Measurements from ENCODE around the gene HOXC12. TPM values are rescaled to one million over a fixed set of nuclear protein-coding genes. Genes with fewer than 3 reads are reported as not detected.

The HOXC12 gene
- total RNA-seq, 1 experiment from 2014 or later: not detected

DNA sequence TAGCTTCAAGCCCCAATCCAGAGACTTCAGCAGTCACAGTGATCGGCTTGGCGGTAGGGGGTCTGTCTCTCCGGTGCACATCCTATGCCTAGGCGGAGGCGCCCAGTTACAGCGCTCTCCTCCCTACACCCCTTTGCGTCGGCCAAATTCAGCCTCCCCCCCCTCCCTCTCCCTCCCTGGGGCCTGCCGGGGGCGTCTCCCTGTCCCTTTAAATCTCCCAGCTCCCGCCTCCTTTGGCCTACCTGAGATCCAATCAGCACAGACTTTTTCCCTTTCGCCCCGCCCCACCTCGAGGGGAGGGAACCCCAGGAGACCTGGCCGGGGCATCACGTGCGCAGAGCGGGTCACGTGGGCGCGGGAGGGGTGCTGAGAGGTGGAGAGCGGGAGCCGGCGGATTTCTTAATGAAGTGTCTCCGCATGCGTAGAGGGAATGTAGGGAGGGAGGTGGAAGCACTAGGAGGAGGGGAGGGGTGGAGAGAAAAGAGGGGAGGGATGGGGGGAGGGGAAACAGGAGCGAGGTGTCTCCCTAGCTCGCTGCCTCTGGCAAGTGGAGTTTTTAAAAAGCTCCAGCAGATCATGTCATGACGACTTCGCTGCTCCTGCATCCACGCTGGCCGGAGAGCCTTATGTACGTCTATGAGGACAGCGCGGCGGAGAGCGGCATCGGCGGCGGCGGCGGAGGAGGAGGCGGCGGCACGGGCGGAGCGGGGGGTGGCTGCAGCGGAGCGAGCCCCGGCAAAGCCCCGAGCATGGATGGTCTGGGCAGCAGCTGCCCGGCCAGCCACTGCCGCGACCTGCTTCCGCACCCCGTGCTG, 16.2 kb upstream of the HOXC12 start, which contains the start of gene HOXC13:
TSS of gene HOXC13 (plus strand) at position 506 of the 815 bp plus-strand sequence. CDS start at position 582, 76 bp downstream.
- in situ Hi-C loops (cut with HindIII; ENCODE audit: low pct_unique_long_range_greater_than_20kb, low sequenced_read_pairs): no loop called here
- DNase-seq (ENCODE audit: low read depth, low spot score): peak; percentile 99

GRCh38 chr12:53939141-53940108, 15.3 kb upstream of the HOXC12 start:
- DNase-seq (ENCODE audit: low read depth, low spot score): no peak
- in situ Hi-C loops (cut with HindIII; ENCODE audit: low pct_unique_long_range_greater_than_20kb, low sequenced_read_pairs): no loop called here

GRCh38 chr12:53940443-53941014, 14.2 kb upstream of the HOXC12 start:
- in situ Hi-C loops (cut with HindIII; ENCODE audit: low pct_unique_long_range_greater_than_20kb, low sequenced_read_pairs): no loop called here
- no peak for DNase-seq (ENCODE audit: low read depth, low spot score)

DNA sequence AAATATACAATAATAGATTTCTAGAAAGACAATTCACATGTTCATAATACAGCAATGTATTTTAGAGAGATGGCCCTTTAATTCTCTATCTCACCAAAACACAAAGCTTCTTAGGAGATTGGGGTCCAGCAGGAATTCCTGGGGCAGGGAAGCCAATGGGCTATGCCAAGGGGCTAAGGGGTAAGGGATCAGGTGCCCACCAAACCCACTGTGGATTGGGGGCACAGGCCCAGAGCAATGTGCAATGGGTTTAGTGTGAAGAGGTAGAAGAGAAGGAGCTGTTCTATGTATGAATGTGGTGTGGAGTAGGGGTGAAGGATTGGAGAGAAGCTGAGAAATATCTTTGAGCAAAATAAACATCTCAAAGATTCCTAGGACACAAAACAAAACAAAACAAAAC, 13.5 kb upstream of the HOXC12 start:
- in situ Hi-C loops (cut with HindIII; ENCODE audit: low pct_unique_long_range_greater_than_20kb, low sequenced_read_pairs): no loop called here
- no peak for DNase-seq (ENCODE audit: low read depth, low spot score)

GRCh38 chr12:53941750-53942149, 13.0 kb upstream of the HOXC12 start:
- in situ Hi-C loops (cut with HindIII; ENCODE audit: low pct_unique_long_range_greater_than_20kb, low sequenced_read_pairs): no loop called here
- peak; percentile 1 for DNase-seq (ENCODE audit: low read depth, low spot score)

DNA sequence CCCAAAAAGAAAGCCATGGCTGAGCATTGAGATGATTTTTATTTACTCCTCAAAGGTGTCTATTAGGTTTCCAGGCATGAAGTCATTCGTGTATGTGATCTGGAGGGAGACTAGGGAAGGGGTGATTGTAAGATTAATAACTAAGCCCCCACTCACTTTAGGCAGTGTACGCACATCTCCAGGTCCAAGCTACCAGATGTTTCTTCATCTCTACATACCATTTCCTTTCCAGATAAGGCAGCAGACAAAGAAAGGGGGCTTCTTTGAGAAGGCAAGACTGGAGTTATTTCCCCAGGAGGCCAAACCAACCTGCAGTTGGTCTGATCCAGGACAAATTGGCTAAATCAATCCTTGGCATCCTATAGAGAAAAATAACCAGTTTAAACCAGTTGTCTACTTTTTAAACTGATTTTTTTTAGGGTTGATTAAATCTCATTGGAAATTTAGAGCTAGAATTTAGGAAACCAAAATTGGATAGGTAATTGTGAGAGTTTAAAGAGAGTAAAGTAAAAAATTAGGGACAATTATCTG, 12.2 kb upstream of the HOXC12 start:
- in situ Hi-C loops (cut with HindIII; ENCODE audit: low pct_unique_long_range_greater_than_20kb, low sequenced_read_pairs): no loop called here
- DNase-seq (ENCODE audit: low read depth, low spot score): no peak

- in situ Hi-C loops (cut with HindIII; ENCODE audit: low pct_unique_long_range_greater_than_20kb, low sequenced_read_pairs): no loop called here
- DNase-seq (ENCODE audit: low read depth, low spot score): no peak
Measured at GRCh38 chr12:53944209-53944608, 10.5 kb upstream of the HOXC12 start.

- in situ Hi-C loops (cut with HindIII; ENCODE audit: low pct_unique_long_range_greater_than_20kb, low sequenced_read_pairs): no loop called here
- DNase-seq (ENCODE audit: low read depth, low spot score): no peak
Measured at GRCh38 chr12:53944907-53945847, 9.5 kb upstream of the HOXC12 start.

GRCh38 chr12:53947743-53948142, 7.0 kb upstream of the HOXC12 start:
- no peak for DNase-seq (ENCODE audit: low read depth, low spot score)
- in situ Hi-C loops (cut with HindIII; ENCODE audit: low pct_unique_long_range_greater_than_20kb, low sequenced_read_pairs): no loop called here

DNA sequence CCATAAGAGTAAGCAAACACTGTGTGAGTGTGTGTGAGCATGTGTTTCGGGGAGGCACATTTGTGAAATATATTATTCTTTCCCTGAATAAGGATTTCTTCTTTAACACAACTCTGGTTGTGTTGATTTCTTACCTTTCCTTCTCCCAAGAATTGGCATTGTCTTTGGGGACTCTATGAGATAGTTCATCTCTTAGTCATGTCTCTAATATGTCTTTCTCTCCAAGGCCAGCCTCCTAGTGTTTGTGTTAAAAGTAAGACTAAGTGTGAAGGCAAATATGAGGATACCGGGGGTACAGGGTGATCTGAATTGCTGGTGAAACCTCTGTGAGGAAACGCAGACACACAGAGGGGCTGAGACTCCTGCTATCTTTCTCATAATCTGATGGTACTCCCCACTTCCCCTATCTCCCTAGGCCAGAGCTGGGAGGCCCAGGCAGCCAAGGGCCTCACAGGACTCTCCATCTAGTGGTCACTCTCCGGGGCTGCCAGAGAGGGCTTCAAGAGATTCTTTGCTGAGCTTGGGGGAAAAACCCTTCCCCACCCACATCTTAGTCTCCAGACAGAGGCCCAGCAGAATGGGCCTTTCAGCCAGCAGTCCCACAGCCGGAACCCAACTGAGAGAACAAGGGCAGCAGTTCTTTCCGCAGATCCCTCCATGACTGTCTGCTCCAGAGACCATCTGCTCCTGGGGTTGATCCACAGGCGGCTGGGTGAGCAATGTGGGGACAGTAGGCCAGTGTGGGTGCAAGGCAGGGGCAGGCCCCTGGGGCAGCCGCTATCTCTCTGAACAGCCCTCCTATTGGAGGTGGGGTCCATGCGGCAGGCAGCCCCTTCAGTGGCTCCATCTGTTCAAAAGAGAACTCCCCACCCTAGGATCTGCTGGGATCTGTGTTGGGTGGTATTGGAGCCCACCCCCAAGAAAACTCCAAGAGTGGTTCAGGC, 5.8 kb upstream of the HOXC12 start:
- DNase-seq (ENCODE audit: low read depth, low spot score): peak; percentile 68
- in situ Hi-C loops (cut with HindIII; ENCODE audit: low pct_unique_long_range_greater_than_20kb, low sequenced_read_pairs): no loop called here

DNA sequence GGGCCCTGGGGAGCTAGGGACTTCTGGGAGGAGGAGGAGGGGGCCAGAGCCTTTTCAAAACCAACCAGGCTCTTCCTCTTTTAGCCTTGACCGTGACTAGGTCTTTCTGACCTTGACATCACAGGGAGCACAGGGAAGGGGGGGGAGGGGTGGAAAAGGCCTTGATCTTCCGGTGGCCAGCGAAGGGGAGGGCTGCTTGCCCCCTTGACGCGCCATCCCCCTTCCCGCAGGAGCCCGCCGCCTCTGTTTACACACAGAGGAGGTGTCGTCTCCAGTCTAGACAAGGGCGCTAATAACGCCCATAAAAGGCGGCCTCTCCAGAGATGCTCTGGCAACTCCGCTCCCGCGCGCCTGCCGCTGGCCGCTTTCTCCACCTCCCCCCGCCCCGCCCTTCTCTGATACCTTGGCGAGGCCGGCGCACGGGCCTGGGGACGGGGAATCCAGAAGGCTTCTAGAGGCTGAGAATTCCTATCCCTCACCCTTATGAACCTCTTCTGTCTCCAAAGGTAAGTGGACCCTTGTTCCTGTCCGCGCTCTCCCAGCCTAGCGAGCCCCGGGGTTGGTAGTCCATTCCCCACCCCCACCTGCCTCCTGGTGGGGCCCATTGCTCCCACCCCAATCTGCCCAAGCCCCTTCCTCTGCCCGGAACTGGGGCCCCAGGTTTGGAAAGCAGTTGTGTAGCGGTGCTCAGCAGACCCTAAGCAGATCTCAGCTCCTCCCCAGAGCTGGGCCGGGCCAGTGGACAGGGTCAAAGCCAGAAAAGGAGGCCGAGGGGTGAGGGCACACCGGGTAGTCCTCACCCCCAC, 4.9 kb upstream of the HOXC12 start:
- no peak for DNase-seq (ENCODE audit: low read depth, low spot score)
- in situ Hi-C loops (cut with HindIII; ENCODE audit: low pct_unique_long_range_greater_than_20kb, low sequenced_read_pairs): no loop called here

GRCh38 chr12:53950437-53950773, 4.3 kb upstream of the HOXC12 start:
- peak; percentile 3 for DNase-seq (ENCODE audit: low read depth, low spot score)
- in situ Hi-C loops (cut with HindIII; ENCODE audit: low pct_unique_long_range_greater_than_20kb, low sequenced_read_pairs): no loop called here

DNA sequence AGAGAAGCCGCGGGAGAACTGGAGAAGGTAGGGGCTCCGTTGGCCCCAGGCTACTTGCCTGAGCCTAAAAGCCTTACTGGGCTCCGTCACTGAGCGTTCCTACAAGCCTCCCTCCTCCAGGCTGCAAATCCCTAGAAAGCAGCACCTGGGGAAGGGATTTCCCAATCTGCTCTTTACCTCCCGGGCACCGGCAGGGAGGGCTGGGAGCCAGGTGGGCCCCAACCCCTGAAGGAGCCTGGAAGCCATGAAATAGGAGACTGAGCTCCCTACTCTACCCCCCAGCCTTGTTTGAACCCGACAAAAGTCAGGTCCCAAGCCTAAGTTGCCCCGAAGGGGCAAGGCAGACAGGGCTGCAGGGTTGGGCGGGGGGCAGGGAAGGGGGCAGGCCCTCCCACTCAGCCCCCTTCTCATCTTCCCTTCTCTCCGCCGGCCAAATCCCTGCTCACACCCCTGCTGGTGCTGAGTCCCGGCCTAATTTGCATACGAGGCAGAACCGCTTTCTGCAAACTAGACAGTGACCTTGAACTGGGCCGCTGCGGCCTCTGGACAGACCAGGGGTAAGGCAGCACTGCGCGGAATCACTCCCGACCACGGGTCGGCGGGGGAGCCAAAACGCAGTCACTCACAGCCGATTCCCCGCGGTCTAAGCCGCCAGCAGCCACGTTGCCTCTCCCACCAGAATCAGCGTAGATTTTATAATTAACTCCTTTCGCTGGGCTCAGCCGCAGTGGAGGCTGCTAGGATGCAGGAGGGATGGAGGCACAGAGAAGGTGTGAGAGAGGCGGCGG, 3.7 kb upstream of the HOXC12 start:
- in situ Hi-C loops (cut with HindIII; ENCODE audit: low pct_unique_long_range_greater_than_20kb, low sequenced_read_pairs): no loop called here
- DNase-seq (ENCODE audit: low read depth, low spot score): no peak

DNA sequence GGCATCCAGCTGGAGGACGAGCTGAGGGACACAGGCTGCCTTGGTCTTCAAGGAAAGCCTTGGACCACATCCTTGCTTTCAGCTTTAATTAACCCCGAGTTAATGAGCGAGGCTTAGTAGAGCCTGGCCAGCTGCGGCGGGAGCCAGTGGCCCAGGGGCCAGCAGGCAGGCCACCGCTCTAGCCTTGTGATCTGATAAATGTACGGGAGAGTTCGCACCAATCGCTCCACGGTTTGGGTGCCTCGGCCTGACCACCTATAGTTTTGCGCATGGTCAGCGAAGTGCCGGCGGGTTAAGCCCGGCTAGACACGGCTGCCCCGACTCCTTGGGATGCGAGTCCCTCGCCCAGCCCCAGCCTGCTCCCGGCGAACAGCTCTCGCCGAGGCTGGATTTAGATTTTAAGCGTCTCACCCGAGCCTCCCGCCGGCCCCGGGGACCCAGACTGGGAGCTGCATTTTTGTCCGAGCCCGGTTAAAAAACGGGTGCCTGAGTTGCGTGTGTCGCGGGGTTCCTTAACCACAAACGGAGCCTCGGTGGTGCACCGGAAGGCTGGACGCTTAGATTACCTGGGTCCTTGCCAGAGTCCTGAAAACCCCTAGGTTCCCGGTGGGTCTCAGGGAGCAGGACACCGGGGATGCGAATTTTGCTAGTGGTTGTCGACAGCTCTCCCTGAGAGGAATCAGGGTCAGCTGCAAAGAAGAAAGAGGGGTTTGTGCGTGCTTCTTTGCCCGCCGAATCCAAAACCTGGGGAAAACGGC, 2.9 kb upstream of the HOXC12 start:
- DNase-seq (ENCODE audit: low read depth, low spot score): no peak
- in situ Hi-C loops (cut with HindIII; ENCODE audit: low pct_unique_long_range_greater_than_20kb, low sequenced_read_pairs): no loop called here

Measured in SK-MEL-5 (cell line).